HG03354 (cell line): ENCODE data around the gene PSMC2.
"Not testable (repeated sequence)": the region's sequence is repeated elsewhere in the genome, so short reads cannot be mapped to it uniquely, and the experiment has no call there.

ENCODE experiments used
- ATAC-seq: cut with Tn5 transposase; IDR thresholded peaks from one replicate; pipeline ENCODE4 v1.9.1; 2021; ENCODE audit warnings: mild to moderate bottlenecking; ENCODE audit not compliant: unreplicated experiment, poor library complexity, severe bottlenecking

Gene PSMC2

DNA sequence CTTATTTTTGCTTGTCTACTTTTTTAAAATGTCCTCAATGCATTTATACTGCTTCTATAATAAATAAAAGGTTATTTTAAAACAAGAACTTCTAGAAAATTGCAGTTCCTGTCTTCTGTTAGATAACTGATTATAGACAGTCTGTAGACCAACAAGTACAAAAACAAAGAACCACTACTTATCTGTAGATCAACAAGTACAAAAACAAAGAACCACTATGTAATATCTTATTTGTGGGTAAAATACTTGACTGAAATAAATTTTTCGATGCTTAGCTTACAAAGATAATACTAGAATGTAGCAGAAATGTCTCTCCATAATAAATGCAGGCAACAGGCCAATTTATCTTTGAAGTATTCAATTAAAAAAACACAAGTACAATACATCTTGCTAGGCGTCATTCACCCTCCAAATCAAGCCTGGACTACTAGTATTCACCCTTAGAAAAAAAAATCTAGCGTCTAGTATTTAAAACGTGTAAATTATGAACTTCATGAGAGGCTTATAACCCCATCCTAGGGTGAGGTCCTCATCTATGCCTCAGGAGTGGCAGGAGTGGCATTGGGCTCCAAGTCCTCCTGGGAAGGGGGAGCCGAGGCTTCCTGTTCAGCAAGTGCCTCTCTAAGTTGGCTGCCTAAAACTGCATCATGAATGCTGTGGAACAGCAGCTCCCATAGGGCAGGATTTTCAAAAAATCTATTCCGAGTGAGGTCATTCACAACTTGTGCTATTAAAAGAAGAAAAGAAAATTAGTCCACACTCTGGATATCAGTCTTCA lies 26.6 kb downstream of the PSMC2 start:
- ATAC-seq = no peak

DNA sequence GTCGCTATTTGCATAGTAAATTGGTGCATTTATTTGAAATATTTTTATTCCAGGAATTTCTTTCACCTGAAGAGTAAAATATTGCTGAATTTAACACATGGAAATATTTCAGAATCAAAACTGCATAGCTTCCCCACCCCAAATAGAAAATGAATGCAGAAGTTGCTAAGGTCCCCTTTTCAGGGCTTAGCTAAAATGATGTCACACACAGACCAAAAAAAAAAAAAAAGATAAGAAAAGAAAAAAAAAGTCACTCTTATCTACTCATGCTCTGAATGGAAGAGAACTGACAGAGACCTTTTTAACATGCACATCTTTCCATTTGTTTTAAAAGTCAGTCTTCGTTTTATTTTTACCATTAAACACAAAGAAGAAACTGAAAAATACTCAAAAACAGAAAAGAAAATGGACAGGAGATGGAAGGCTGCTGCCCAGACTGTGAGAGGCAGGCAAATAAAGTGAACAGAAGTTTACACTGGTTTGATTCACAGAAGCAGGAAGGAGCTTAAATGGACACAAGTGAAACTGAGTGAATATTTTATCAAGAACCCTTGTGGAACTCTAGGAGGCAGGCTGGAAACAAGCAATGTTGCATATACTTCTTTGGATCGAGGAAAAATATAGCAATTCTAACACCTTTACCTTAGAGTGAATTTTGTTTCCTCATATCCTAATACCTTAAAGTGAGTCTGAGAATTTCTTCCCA lies 32.0 kb downstream of the PSMC2 start:
- no peak for ATAC-seq

- no peak for ATAC-seq
Observed at GRCh38 chr7:103380395-103381191, 33.1 kb downstream of the PSMC2 start.

DNA sequence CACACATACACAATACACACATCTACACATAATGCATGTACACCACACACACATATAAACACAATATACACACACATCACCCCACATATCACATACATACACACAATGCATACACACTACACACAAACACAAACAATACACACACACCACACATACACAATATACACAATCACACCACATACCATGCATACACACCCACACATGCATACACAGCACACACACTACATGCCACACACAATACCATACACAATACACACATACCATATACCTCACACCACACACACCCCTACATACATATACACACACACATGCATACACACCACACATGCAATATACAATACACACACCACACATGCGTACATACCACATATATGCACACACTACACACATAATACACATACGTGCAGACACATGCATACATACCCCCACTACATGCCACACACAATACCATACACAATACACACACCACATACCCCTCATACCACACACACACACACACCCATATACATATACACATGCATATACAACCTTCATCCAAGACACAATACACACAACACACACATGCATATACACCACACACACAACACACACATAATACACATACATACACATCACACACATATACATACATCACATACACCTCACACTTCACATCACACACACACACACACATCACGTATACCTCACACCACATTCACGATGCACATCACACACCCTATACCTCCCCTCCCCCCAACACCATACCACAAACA lies 34.0 kb downstream of the PSMC2 start:
- no peak for ATAC-seq

- ATAC-seq = no peak
Observed at GRCh38 chr7:103382032-103382402, 34.6 kb downstream of the PSMC2 start.

GRCh38 chr7:103387242-103387641 lies 39.8 kb downstream of the PSMC2 start:
- no peak for ATAC-seq

DNA sequence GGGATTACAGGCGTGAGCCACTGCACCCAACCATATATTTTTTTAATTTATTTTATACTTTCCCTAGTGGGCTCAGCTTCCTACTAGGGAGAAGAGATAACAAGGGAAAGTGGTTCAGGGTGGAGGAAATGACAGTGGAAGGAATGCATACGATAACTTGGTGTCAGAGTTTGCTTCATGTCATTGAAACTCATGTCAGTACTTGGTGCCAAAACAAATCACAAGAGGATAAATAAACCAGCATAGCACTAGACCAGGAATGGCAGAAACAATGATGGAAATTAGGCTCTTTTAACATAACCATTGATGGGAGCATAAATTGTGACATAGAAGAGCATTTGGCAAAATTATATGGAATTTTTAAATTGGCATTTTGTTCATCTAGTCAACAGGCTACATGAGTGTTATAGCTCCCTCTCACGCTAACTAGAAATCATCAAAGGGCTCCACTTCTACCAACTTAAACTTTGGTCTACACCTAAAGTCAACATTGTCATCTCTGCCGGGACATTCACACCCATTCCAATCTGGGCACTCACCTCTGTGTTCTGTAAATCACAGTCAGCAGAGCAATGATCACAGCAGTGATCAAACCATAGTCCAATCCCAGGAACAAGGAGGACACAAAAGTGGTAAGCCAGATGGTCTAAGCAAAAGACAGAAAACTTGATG lies 41.2 kb downstream of the PSMC2 start:
- ATAC-seq = no peak

DNA sequence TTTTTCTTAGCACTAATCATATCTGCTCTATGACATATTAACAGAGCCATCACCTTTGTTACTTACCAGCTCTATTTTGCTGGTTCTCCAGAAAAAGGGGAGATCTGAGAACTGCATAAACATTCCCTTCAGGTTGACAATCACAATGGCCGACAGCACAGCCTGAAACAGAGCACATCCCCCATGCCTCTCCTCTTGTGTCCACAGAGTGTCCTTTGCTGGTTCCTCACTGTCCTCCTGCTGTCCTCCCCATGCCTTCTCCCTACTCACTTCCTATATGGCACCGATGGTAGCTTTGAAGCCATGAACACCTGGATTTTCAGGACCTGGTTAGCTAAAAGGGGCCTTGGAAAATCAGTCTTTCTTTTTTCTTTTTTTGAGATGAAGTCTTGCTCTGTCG lies 41.8 kb downstream of the PSMC2 start:
- ATAC-seq = no peak

DNA sequence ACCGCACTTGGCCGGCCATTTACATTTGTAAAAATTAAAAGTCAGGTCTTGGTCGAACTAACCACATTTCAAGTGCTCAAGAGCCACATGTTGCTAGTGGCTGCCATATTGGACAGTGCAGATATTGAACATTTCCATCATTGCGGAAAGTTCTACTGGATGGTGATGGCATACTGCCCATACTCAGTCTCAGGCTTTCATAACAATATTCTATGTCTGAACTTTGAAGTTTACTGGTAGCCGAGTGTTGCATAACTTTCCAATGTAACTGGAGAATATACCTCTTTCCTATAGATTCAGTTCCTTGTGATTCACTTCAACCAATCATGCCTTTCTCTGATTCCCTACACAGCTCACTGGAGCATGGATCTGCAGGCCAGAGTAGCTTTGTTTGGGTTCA lies 43.7 kb downstream of the PSMC2 start:
- no peak for ATAC-seq

DNA sequence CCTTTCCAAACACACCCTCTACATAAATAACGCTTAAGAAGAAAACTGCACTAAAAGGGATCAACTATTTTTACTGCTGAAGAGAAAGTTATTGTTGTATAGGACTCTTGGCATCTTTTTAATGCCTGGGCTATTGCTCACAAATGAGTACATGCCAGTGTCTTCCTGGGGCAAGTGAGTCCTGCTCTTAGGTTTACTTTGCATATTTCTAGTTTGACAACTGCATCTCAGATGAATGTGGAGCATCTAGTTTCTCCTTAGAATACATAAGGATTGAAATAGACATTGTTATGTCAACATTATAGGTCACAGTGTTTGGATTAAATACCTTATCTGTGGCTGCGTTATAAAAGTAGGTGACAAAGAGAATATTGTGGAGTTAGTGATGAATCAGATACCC lies 44.5 kb downstream of the PSMC2 start:
- no peak for ATAC-seq

DNA sequence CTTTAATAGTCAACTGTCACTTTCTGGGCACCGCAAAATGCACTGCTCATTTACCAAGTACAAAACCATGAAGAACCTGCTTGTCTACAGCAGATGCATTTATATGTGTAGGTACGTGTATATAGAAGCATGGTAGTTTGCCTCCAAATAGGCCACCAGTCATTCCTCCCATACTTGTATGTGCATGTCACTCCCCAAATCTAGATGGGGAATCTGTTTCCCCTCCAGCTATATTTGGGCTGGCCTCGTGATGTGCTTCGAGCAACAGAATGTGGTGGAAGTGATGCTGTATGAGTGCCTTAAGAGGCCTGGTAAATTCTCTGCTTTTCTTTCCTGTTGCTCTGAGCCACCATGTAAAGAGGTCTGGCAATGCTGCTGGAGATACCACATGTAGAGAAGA lies 47.1 kb downstream of the PSMC2 start:
- no peak for ATAC-seq

- no peak for ATAC-seq
Observed at GRCh38 chr7:103395071-103395470, 47.6 kb downstream of the PSMC2 start.

DNA sequence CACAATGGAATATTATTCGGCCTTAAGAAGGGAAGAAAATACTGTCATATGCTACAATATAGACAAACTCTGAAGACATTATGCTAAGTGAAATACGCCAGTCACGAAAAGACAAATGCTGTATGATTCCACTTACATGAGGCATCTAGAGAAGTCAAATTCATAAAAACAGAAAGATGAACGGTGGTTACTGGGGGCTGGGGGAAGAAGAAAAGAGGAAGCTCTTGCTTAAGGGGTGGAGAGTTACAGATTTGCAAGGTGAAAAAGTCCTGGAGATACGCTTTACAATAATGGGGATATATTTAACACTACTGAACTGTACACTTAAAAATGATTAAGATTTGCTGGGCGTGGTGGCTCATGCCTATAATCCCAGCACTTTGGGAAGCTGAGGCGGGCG lies 49.0 kb downstream of the PSMC2 start:
- ATAC-seq = no peak

GRCh38 chr7:103398483-103399127 lies 51.2 kb downstream of the PSMC2 start:
- ATAC-seq = no peak

GRCh38 chr7:103399687-103400086 lies 52.2 kb downstream of the PSMC2 start:
- not testable (repeated sequence) for ATAC-seq

GRCh38 chr7:103405789-103406613 lies 58.6 kb downstream of the PSMC2 start:
- ATAC-seq = not testable (repeated sequence)

- ATAC-seq = no peak
Observed at GRCh38 chr7:103412151-103412550, 64.7 kb downstream of the PSMC2 start.

DNA sequence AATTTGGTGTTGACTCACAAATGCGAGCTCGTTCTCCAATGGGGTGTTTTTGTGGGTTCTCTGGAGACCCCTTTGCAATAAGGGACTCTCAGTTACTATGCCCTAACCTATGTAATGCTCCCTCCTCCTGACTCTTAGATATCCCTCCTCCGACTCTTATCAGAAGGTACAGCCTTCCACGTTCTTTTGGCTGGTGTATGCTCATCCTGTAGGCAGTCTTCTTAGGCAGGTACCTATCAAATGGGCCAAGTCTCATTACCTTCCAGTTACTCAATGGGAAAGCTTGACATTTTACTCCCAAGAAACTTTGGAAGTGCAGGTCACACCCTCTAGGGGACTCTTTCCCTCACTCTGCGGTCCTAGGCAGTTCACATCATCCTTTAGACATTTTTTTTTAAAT lies 66.0 kb downstream of the PSMC2 start:
- no peak for ATAC-seq
